BLaER1 (cell line): ENCODE measurements around the gene C11orf52.

Source experiments
- H3K27ac ChIP-seq: shearing (Covaris generic); formaldehyde crosslinking; 2 replicates; pipeline ENCODE4 v1.8.1; 2022
- H3K27me3 ChIP-seq: shearing (Covaris generic); formaldehyde crosslinking; 2 replicates; pipeline ENCODE4 v1.8.1; 2022
- H3K36me3 ChIP-seq: shearing (Covaris generic); formaldehyde crosslinking; 2 replicates; pipeline ENCODE4 v1.8.1; 2022
- H3K4me1 ChIP-seq: shearing (Covaris generic); formaldehyde crosslinking; 2 replicates; pipeline ENCODE4 v1.8.1; 2022
- H3K4me2 ChIP-seq: shearing (Covaris generic); formaldehyde crosslinking; 2 replicates; pipeline ENCODE4 v1.8.1; 2022
- H3K4me3 ChIP-seq: shearing (Covaris generic); formaldehyde crosslinking; 2 replicates; pipeline ENCODE4 v1.8.1; 2022
- H3K9ac ChIP-seq: shearing (Covaris generic); formaldehyde crosslinking; 2 replicates; pipeline ENCODE4 v1.8.1; 2022
- H3K9me3 ChIP-seq: shearing (Covaris generic); formaldehyde crosslinking; 2 replicates; pipeline ENCODE4 v1.8.1; 2022
- H4K20me1 ChIP-seq: shearing (Covaris generic); formaldehyde crosslinking; 2 replicates; pipeline ENCODE4 v1.8.1; 2022
- Cebpa-rat ChIP-seq: shearing (Covaris generic); IDR thresholded peaks from 2 replicates; pipeline ENCODE4 v1.8.1; 2022

The C11orf52 gene

GRCh38 chr11:111945198-111945597, 26.5 kb downstream of the C11orf52 start:
- Histone ChIP-seq H3K36me3 (no peaks in the 10 kb centered on the region), H3K9me3 (no peaks in the 10 kb centered on the region), H3K27ac (no peak overlapping the region), H3K27me3 (no peaks in the 10 kb centered on the region), H3K4me3 (no peak overlapping the region), H3K4me2 (no peak overlapping the region), H3K9ac (no peak overlapping the region), H3K4me1 (no peaks in the 10 kb centered on the region), H4K20me1 (no peaks in the 10 kb centered on the region)
- no peak for TF ChIP-seq Cebpa-rat

GRCh38 chr11:111946499-111946898, 27.8 kb downstream of the C11orf52 start:
- H3K36me3 ChIP-seq: no peaks in the 10 kb centered on the region
- no peak overlapping the region for H3K4me2 ChIP-seq
- H3K4me3 ChIP-seq: no peak overlapping the region
- H3K9me3 ChIP-seq: peaks cover 4% of the 10 kb centered on the region
- H4K20me1 ChIP-seq: no peaks in the 10 kb centered on the region
- H3K27ac ChIP-seq: no peak overlapping the region
- no peak overlapping the region for H3K9ac ChIP-seq
- no peaks in the 10 kb centered on the region for H3K4me1 ChIP-seq
- H3K27me3 ChIP-seq: no peaks in the 10 kb centered on the region
- TF ChIP-seq Cebpa-rat: no peak

DNA sequence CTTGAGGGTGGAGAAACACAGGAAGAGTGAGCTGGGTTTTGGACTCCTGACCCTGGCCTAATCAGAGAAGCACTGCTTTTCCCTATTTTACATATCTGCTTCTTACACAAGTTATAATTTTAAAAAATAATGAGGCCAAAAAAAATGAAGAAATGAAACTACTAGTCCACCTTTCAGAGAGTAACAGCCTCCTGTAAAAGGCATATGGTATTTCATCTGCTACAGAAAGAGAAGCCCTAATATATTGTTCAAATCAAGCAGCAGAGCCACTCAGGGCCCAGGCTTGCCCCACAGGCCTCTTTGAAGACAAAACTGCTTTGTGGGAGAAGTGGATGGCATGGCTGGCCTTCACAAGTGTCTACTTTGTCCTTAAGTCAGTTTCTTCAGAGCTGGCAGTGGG, 28.4 kb downstream of the C11orf52 start:
- no peaks in the 10 kb centered on the region for H3K27me3 ChIP-seq
- no peak overlapping the region for H3K4me2 ChIP-seq
- H3K27ac ChIP-seq: no peak overlapping the region
- no peak overlapping the region for H3K4me3 ChIP-seq
- H3K9me3 ChIP-seq: peaks cover 10% of the 10 kb centered on the region
- H3K4me1 ChIP-seq: no peaks in the 10 kb centered on the region
- no peaks in the 10 kb centered on the region for H4K20me1 ChIP-seq
- TF ChIP-seq Cebpa-rat: no peak
- no peaks in the 10 kb centered on the region for H3K36me3 ChIP-seq
- H3K9ac ChIP-seq: no peak overlapping the region

DNA sequence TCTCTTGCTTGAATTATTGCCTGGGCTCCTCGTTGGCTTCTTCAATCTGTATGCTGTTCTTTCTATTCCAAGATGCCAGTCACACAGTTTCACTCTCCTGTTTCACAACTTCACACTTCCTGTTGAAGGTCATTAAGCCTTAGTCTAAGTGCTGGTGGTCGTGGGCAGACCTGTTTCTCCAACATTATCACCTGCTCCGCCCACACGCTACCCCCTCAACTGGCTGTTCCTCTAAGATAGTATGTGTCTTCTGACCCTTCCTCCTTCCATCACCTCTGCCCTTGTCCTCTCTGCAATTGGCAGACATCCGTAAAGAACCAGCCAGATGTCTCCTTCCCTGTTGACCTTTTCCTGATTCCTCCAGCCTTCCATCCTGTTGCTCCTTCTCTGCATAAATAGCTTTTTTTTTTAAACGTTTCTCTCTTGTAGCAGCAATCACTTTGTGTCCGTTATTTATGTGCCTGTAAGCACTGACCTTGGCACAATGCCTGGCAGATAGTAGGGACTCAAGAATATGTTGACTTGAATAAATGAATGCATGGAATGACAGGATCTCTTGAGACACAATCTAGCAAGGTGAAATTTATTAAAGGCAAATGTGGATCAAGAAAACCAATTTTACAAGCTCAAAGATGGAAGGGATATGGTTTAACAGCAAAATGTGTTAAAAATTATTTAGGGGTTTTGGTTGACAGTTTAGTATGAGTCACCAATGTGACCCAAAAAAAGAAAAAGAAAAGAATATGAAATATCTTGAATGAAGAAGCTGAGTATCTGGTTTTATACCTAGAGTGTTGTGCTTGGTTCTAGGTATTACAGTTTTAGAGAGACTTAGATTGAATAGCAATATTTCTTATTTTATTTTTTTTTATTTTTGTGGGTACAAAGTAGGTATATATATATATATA, 31.1 kb downstream of the C11orf52 start:
- no peaks in the 10 kb centered on the region for H3K36me3 ChIP-seq

DNA sequence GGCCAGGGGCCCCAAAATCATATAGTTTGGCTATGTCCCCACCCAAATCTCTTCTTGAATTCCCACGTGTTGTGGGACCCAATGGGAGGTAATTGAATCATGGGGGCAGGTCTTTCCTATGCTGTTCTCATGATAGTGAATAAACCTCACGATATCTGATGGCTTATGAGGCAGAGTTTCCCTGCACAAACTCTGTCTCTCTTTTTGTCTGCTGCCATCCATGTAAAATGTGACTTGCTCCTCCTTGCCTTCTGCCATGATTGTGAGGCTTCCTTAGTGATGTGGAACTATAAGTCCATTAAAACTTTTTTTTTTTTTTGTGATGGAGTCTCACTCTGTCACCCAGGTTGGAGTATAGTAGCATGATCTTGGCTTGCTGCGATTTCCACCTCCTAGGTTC, 32.9 kb downstream of the C11orf52 start:
- Histone ChIP-seq H3K4me1 (no peaks in the 10 kb centered on the region), H3K27me3 (no peaks in the 10 kb centered on the region), H3K27ac (no peak overlapping the region), H4K20me1 (no peaks in the 10 kb centered on the region), H3K36me3 (no peaks in the 10 kb centered on the region), H3K9ac (no peak overlapping the region), H3K9me3 (peaks cover 10% of the 10 kb centered on the region), H3K4me2 (no peak overlapping the region), H3K4me3 (no peak overlapping the region)
- TF ChIP-seq Cebpa-rat: no peak

More for the DNA sequence above, 31.1 kb downstream of the C11orf52 start:
- Histone ChIP-seq H3K9me3 (peaks cover 10% of the 10 kb centered on the region), H3K4me3 (no peak overlapping the region), H3K4me2 (no peak overlapping the region), H3K4me1 (no peaks in the 10 kb centered on the region), H3K27me3 (no peaks in the 10 kb centered on the region), H4K20me1 (no peaks in the 10 kb centered on the region), H3K9ac (no peak overlapping the region), H3K27ac (no peak overlapping the region)
- no peak for TF ChIP-seq Cebpa-rat

DNA sequence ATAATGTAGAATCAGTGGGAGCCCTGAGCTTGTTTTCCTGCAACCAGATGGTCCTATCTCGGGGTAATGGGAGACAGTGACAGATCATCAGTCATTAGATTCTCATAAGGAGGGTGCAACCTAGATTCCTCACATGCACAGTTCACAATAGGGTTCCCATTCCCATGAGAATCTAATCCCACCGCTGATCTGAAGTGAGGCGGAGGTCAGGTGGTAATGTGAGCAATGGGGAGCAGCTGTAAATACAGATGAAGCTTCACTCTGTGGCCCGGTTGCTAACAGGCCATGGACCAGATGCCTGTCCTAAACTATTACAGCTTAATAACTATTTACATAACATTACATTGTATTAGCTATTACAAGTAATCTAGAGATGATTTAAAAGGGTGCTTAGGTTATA, 35.4 kb downstream of the C11orf52 start:
- Histone ChIP-seq H3K27me3 (no peaks in the 10 kb centered on the region), H3K9me3 (peaks cover 23% of the 10 kb centered on the region), H3K36me3 (peaks cover 4% of the 10 kb centered on the region; the same call in 1 of the 2 replicates), H3K4me3 (no peak overlapping the region), H3K27ac (no peak overlapping the region), H3K9ac (no peak overlapping the region), H3K4me1 (no peaks in the 10 kb centered on the region), H4K20me1 (no peaks in the 10 kb centered on the region), H3K4me2 (no peak overlapping the region)
- TF ChIP-seq Cebpa-rat: no peak

GRCh38 chr11:111957663-111958444, 39.1 kb downstream of the C11orf52 start:
- Histone ChIP-seq H3K4me3 (no peak overlapping the region), H3K4me2 (no peak overlapping the region), H4K20me1 (no peaks in the 10 kb centered on the region), H3K9me3 (peaks cover 16% of the 10 kb centered on the region), H3K27me3 (no peaks in the 10 kb centered on the region), H3K27ac (no peak overlapping the region), H3K36me3 (peaks cover 4% of the 10 kb centered on the region; the same call in 1 of the 2 replicates), H3K9ac (no peak overlapping the region), H3K4me1 (no peaks in the 10 kb centered on the region)
- no peak for TF ChIP-seq Cebpa-rat

GRCh38 chr11:111960916-111961315, 42.2 kb downstream of the C11orf52 start:
- Histone ChIP-seq H4K20me1 (no peaks in the 10 kb centered on the region), H3K27ac (no peak overlapping the region), H3K9me3 (peaks cover 16% of the 10 kb centered on the region), H3K36me3 (peaks cover 4% of the 10 kb centered on the region; the same call in 1 of the 2 replicates), H3K9ac (no peak overlapping the region), H3K27me3 (no peaks in the 10 kb centered on the region), H3K4me2 (no peak overlapping the region), H3K4me3 (no peak overlapping the region), H3K4me1 (no peaks in the 10 kb centered on the region)
- no peak for TF ChIP-seq Cebpa-rat

DNA sequence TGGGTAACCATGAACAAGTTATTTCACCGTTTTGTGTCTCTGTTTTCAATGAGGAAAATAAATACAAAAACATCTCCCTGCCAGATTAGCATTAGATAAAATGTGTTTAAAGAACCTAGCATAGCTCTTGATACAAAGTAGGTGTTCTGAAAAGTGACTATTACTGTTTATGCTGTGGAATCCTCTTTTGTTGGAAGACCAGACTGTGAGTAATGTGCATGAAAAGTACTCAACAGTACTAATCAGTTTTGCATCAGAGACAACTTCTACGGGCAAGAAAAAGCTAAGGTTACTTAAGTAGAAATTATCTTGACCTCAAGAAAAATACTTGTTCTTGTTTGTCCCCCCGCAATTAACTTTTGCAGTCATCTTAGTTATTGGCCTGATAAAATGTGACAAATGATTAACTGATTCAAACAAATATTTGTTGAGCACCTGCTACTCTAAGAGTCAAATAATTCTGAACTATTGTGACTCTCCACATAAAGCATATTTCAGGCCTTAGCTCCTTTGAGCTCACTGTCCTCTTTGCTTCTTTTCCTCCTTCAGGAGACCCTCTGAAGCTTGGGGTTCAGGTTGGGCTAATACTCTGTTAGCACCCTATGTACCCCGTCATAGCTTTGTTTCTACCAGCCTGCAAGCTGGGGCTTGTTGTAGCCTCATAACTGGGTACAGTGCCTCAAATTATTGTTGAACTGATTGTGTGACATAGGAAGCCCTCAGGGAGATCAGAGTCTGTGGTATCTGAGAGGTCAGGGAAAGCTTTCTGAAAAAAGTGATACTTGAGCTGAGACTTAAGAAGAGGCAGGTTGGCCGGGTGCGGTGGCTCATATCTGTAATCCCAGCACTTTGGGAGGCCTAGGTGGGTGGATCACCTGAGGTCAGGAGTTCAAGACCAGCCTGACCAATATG, 42.9 kb downstream of the C11orf52 start:
- no peak overlapping the region for H3K4me3 ChIP-seq
- no peak overlapping the region for H3K9ac ChIP-seq
- H3K4me2 ChIP-seq: no peak overlapping the region
- TF ChIP-seq Cebpa-rat: no peak
- no peak overlapping the region for H3K27ac ChIP-seq
- peaks cover 4% of the 10 kb centered on the region; the same call in 1 of the 2 replicates for H3K36me3 ChIP-seq
- H3K9me3 ChIP-seq: peaks cover 16% of the 10 kb centered on the region
- no peaks in the 10 kb centered on the region for H4K20me1 ChIP-seq
- H3K4me1 ChIP-seq: no peaks in the 10 kb centered on the region
- no peaks in the 10 kb centered on the region for H3K27me3 ChIP-seq
